A549 (cell line): ENCODE data around the gene SAP30L.

Experiments
- CEBPB ChIP-seq, 2 experiments: fragments of >200 bp in 1 of 2; sonication (Bioruptor Twin) in 1 of 2; formaldehyde crosslinking in 1 of 2; IDR thresholded peaks; 2 replicates each; pipeline ENCODE4 v1.6.1; 2012 to 2016
- CHD2 ChIP-seq: fragments of 150-350 bp; IDR thresholded peaks from 2 replicates; pipeline ENCODE4 v1.6.1; 2014; ENCODE audit warnings: low read length; ENCODE audit not compliant: partially characterized antibody
- ELK1 ChIP-seq: fragments of 150-350 bp; IDR thresholded peaks from 2 replicates; pipeline ENCODE4 v1.6.1; 2014; ENCODE audit warnings: low read depth, mild to moderate bottlenecking, low read length
- EP300 ChIP-seq, 2 experiments: fragments of >200 bp; sonication (Bioruptor Twin); formaldehyde crosslinking; IDR thresholded peaks; 2 replicates in 1 of 2; 3 replicates in 1 of 2; pipeline ENCODE4 v1.6.1; 2016 to 2017
- HDAC2 ChIP-seq: fragments of 200-600 bp; sonication (generic); IDR thresholded peaks from 2 replicates; pipeline ENCODE4 v1.6.1; 2016
- HES2 ChIP-seq: fragments of >200 bp; sonication (Bioruptor Twin); formaldehyde crosslinking; IDR thresholded peaks from 2 replicates; pipeline ENCODE4 v1.6.1; 2016
- PHF8 ChIP-seq: fragments of 200-600 bp; sonication (generic); IDR thresholded peaks from 2 replicates; pipeline ENCODE4 v1.6.1; 2016; ENCODE audit warnings: low read depth, mild to moderate bottlenecking, antibody characterized with exemption, moderate library complexity, borderline replicate concordance
- POLR2A ChIP-seq: IDR thresholded peaks from 2 replicates; pipeline ENCODE4 v1.6.1; 2012; ENCODE audit warnings: mild to moderate bottlenecking, low read length
- RAD21 ChIP-seq, 2 experiments: fragments of >200 bp in 1 of 2; sonication (Bioruptor Twin) in 1 of 2; formaldehyde crosslinking in 1 of 2; IDR thresholded peaks in 1 of 2; conservative IDR thresholded peaks in 1 of 2; 2 replicates in 1 of 2; 3 replicates in 1 of 2; pipeline ENCODE4 v1.6.1; 2012 to 2018; ENCODE audit warnings: inconsistent platforms in 1 of 2
- RCOR1 ChIP-seq: fragments of 150-350 bp; IDR thresholded peaks from 2 replicates; pipeline ENCODE4 v1.6.1; 2014; ENCODE audit warnings: antibody characterized with exemption, low read length, low read depth
- TF ChIP-seq, protein P1 (sequence below): fragments of >200 bp; sonication (Bioruptor Twin); formaldehyde crosslinking; IDR thresholded peaks from 3 replicates; pipeline ENCODE4 v1.5.1; 2016

DNA sequence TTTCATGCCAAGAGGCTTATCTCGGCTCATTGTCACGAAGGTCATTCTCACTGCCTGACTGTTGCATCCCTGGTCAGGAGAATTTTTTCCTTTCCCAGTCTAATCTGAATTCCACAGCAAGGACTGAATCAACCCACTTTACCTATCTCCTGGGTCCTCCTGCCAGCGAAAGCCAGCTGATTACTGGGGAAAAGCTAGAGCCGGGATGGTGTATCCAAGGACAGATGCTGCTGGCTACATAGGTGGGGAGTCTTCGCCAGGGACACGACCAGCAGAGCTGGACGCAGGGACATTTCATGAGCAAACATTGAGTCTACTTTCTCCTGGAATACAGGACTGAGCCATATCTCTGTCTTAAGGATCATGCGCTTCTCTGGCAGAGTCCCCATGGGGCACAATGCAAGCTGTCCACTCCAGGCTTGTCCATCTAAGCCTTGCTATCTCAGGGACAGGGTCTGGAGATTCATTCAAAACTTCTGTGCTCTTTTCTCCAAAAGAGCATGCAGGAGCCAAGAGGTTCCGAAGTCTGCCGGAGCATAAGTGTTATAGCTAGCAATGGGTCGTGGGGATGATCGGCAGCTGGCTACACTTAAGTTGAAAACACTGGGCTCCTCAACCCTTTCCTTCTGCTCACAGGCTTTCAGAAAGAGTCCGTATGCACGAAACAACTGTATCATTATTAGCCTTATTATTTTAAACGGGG lies 38.7 kb downstream of the SAP30L start:
- TF ChIP-seq, protein P1, sequence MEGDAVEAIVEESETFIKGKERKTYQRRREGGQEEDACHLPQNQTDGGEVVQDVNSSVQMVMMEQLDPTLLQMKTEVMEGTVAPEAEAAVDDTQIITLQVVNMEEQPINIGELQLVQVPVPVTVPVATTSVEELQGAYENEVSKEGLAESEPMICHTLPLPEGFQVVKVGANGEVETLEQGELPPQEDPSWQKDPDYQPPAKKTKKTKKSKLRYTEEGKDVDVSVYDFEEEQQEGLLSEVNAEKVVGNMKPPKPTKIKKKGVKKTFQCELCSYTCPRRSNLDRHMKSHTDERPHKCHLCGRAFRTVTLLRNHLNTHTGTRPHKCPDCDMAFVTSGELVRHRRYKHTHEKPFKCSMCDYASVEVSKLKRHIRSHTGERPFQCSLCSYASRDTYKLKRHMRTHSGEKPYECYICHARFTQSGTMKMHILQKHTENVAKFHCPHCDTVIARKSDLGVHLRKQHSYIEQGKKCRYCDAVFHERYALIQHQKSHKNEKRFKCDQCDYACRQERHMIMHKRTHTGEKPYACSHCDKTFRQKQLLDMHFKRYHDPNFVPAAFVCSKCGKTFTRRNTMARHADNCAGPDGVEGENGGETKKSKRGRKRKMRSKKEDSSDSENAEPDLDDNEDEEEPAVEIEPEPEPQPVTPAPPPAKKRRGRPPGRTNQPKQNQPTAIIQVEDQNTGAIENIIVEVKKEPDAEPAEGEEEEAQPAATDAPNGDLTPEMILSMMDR, result no peak
- no peak for TF ChIP-seq ELK1
- TF ChIP-seq PHF8, result no peak
- no peak for TF ChIP-seq HES2
- TF ChIP-seq RAD21 (conservative IDR thresholded peaks at IDR 0.05 in 1 of 2, IDR thresholded peaks at IDR 0.05 in 1 of 2), result no peak
- no peak for TF ChIP-seq EP300 (IDR thresholded peaks at IDR 0.05)
- no peak for TF ChIP-seq HDAC2
- no peak for TF ChIP-seq POLR2A
- no peak for TF ChIP-seq RCOR1
- TF ChIP-seq CHD2, result no peak
- TF ChIP-seq CEBPB (IDR thresholded peaks at IDR 0.05), result no peak
